Mucosa of rectum (tissue), 2 donors: ENCODE data around the gene SLC26A5.
"Not testable (repeated sequence)": the region's sequence is repeated elsewhere in the genome, so short reads cannot be mapped to it uniquely, and the experiment has no call there.

Source experiments
- H3K27ac ChIP-seq, 2 donors: one replicate each; pipeline ENCODE4 v1.7.0; 2013; ENCODE audit warnings: inconsistent platforms in 2 of 2, low read depth in 2 of 2, low read length in 2 of 2
- H3K27me3 ChIP-seq, 2 donors: one replicate each; pipeline ENCODE4 v1.7.0; 2013; ENCODE audit warnings: low read length in 2 of 2; ENCODE audit not compliant: control insufficient read depth in 2 of 2, insufficient read depth in 2 of 2
- H3K36me3 ChIP-seq, 2 donors: one replicate each; pipeline ENCODE4 v1.7.0; 2013; ENCODE audit warnings: low read length in 2 of 2; ENCODE audit not compliant: control insufficient read depth in 2 of 2, insufficient read depth in 2 of 2
- H3K4me1 ChIP-seq, 2 donors: one replicate each; pipeline ENCODE4 v1.7.0; 2013; ENCODE audit warnings: low read length in 2 of 2, mild to moderate bottlenecking in 1 of 2; ENCODE audit not compliant: control insufficient read depth in 2 of 2, insufficient read depth in 2 of 2
- H3K4me3 ChIP-seq, 2 donors: one replicate each; pipeline ENCODE4 v1.7.0; 2013; ENCODE audit warnings: low read length in 2 of 2
- H3K9ac ChIP-seq, 2 donors: one replicate each; pipeline ENCODE4 v1.7.0; 2013; ENCODE audit warnings: low read length in 2 of 2, low read depth in 1 of 2, mild to moderate bottlenecking in 1 of 2
- H3K9me3 ChIP-seq, 2 donors: one replicate each; pipeline ENCODE4 v1.7.0; 2013; ENCODE audit warnings: low read length in 2 of 2; ENCODE audit not compliant: control insufficient read depth in 2 of 2
- donor health status: healthy.
- donor health status: Normal muscosa, but diverticular disease.

The SLC26A5 gene

DNA sequence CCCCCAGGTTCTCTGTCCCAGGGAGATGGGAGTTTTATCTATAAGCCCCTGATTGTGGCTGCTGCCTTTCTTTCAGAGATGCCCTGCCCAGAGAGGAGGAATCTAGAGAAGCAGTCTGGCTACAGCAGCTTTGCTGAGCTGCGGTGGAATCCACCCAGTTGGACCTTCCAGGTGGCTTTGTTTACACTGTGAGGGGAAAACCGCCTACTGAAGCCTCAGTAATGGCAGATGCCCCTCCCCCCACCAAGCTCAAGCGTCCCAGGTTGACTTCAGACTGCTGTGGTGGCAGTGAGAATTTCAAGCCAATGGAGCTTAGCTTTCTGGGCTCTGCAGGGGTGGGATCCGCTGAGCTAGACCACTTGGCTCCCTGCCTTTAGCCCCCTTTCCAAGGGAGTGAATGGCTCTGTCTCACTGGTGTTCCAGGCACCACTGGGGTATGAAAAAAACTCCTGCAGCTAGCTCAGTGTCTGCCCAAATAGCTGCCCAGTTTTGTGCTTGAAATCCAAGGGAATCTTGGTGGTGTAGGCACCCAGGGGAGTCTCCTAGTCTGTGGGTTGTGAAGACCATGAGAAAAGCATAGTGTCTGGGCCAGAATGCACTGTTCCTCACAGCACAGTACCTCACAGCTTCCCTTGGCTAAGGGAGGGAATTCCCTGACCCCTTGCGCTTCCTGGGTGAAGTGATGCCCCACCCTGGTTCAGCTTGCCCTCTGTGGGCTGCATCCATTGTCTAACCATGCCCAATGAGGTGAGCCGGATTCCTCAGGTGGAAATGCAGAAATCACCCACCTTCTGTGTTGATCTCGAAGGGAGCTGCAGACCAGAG lies 40.0 kb downstream of the SLC26A5 start:
- not testable (repeated sequence) for H3K9ac ChIP-seq, H3K9me3 ChIP-seq, H3K27me3 ChIP-seq, H3K36me3 ChIP-seq, H3K27ac ChIP-seq, H3K4me3 ChIP-seq, H3K4me1 ChIP-seq

DNA sequence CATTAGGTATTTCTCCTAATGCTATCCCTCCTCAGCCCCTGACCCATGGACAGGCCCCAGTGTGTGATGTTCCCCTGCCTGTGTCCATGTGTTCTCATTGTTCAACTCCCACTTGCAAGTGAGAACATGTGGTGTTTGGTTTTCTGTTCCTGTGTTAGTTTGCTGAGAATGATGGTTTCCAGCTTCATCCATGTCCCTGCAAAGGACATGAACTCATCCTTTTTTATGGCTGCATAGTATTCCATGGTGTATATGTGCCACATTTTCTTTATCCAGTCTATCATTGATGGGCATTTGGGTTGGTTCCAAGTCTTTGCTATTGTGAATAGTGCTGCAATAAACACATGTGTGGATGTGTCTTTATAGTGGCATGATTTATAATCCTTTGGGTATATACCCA lies 46.3 kb downstream of the SLC26A5 start:
- H3K36me3 ChIP-seq, H3K27ac ChIP-seq, H3K4me3 ChIP-seq, H3K4me1 ChIP-seq, H3K9me3 ChIP-seq, H3K9ac ChIP-seq, H3K27me3 ChIP-seq: not testable (repeated sequence)

DNA sequence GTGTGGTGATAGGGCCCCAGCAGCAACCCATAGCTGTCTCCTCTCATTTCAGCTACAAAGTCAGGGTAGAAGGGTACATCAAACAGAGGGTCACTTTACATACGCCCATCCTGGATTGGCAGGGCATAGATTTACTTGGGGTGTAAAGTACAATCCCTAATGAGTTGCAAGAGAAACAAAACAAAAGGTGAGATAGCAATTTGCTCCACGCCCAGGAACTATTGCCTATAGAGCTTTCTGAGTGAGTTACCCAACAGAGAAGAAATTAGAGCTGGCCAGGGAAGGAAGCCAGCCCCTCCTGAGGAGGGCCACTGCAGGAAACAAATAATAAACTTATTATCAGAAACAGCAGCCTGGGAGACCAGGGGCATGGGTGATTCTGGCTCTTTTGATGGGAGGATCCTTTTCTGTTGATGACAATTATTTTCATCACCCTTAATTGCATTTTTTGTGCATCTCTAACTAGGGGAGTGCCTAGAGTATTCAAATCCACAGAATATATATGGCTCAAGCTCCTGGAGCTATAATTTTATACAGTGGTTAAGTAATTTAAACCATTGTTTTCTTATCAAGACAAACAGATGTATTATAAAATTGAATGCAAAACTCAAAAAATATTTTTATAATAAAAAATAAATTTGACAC lies 47.4 kb downstream of the SLC26A5 start:
- H3K4me1 ChIP-seq, result no peaks in the 10 kb centered on the region
- H3K36me3 ChIP-seq, result no peaks in the 10 kb centered on the region
- no peaks in the 10 kb centered on the region for H3K9me3 ChIP-seq
- no peak overlapping the region for H3K9ac ChIP-seq
- H3K27ac ChIP-seq, result no peak overlapping the region
- no peaks in the 10 kb centered on the region for H3K27me3 ChIP-seq
- H3K4me3 ChIP-seq, result no peak overlapping the region

DNA sequence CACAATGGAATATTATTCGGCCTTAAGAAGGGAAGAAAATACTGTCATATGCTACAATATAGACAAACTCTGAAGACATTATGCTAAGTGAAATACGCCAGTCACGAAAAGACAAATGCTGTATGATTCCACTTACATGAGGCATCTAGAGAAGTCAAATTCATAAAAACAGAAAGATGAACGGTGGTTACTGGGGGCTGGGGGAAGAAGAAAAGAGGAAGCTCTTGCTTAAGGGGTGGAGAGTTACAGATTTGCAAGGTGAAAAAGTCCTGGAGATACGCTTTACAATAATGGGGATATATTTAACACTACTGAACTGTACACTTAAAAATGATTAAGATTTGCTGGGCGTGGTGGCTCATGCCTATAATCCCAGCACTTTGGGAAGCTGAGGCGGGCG lies 49.5 kb downstream of the SLC26A5 start:
- Histone ChIP-seq H3K4me1 (no peaks in the 10 kb centered on the region), H3K27me3 (no peaks in the 10 kb centered on the region), H3K9ac (no peak overlapping the region), H3K36me3 (no peaks in the 10 kb centered on the region), H3K9me3 (no peaks in the 10 kb centered on the region), H3K4me3 (no peak overlapping the region), H3K27ac (no peak overlapping the region)

DNA sequence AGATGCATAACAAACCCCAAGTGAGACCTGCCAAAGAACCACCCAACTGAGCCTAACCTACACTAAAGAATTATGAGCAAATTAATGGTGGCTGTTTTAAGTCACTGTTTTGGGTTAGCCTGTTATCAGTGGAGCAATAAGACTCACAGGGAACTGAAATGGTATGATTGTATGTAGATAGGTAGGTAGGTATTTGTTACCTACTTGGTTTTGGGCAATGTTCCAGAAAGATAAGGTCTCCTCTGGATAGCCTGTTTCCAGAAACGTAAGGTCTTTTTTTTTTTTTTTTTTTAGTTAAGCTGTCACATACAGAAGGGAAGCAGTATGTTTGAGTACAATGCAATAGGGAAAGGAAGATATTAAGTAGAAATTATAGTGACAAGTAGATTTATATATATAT lies 50.9 kb downstream of the SLC26A5 start:
- Histone ChIP-seq H3K27me3 (no peaks in the 10 kb centered on the region), H3K36me3 (no peaks in the 10 kb centered on the region), H3K9me3 (no peaks in the 10 kb centered on the region), H3K9ac (no peak overlapping the region), H3K27ac (no peak overlapping the region), H3K4me3 (no peak overlapping the region), H3K4me1 (no peaks in the 10 kb centered on the region)

DNA sequence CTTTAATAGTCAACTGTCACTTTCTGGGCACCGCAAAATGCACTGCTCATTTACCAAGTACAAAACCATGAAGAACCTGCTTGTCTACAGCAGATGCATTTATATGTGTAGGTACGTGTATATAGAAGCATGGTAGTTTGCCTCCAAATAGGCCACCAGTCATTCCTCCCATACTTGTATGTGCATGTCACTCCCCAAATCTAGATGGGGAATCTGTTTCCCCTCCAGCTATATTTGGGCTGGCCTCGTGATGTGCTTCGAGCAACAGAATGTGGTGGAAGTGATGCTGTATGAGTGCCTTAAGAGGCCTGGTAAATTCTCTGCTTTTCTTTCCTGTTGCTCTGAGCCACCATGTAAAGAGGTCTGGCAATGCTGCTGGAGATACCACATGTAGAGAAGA lies 51.4 kb downstream of the SLC26A5 start:
- no peak overlapping the region for H3K27ac ChIP-seq
- no peaks in the 10 kb centered on the region for H3K4me1 ChIP-seq
- H3K27me3 ChIP-seq, result no peaks in the 10 kb centered on the region
- no peak overlapping the region for H3K4me3 ChIP-seq
- H3K36me3 ChIP-seq, result no peaks in the 10 kb centered on the region
- no peaks in the 10 kb centered on the region for H3K9me3 ChIP-seq
- H3K9ac ChIP-seq, result no peak overlapping the region

DNA sequence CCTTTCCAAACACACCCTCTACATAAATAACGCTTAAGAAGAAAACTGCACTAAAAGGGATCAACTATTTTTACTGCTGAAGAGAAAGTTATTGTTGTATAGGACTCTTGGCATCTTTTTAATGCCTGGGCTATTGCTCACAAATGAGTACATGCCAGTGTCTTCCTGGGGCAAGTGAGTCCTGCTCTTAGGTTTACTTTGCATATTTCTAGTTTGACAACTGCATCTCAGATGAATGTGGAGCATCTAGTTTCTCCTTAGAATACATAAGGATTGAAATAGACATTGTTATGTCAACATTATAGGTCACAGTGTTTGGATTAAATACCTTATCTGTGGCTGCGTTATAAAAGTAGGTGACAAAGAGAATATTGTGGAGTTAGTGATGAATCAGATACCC lies 54.0 kb downstream of the SLC26A5 start:
- H3K9ac ChIP-seq, result no peak overlapping the region
- no peak overlapping the region for H3K4me3 ChIP-seq
- no peaks in the 10 kb centered on the region for H3K9me3 ChIP-seq
- H3K27ac ChIP-seq, result no peak overlapping the region
- H3K36me3 ChIP-seq, result no peaks in the 10 kb centered on the region
- H3K4me1 ChIP-seq, result no peaks in the 10 kb centered on the region
- H3K27me3 ChIP-seq, result no peaks in the 10 kb centered on the region

DNA sequence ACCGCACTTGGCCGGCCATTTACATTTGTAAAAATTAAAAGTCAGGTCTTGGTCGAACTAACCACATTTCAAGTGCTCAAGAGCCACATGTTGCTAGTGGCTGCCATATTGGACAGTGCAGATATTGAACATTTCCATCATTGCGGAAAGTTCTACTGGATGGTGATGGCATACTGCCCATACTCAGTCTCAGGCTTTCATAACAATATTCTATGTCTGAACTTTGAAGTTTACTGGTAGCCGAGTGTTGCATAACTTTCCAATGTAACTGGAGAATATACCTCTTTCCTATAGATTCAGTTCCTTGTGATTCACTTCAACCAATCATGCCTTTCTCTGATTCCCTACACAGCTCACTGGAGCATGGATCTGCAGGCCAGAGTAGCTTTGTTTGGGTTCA lies 54.9 kb downstream of the SLC26A5 start:
- no peaks in the 10 kb centered on the region for H3K9me3 ChIP-seq
- H3K36me3 ChIP-seq, result no peaks in the 10 kb centered on the region
- no peaks in the 10 kb centered on the region for H3K27me3 ChIP-seq
- no peak overlapping the region for H3K4me3 ChIP-seq
- H3K9ac ChIP-seq, result no peak overlapping the region
- H3K4me1 ChIP-seq, result no peaks in the 10 kb centered on the region
- H3K27ac ChIP-seq, result no peak overlapping the region

DNA sequence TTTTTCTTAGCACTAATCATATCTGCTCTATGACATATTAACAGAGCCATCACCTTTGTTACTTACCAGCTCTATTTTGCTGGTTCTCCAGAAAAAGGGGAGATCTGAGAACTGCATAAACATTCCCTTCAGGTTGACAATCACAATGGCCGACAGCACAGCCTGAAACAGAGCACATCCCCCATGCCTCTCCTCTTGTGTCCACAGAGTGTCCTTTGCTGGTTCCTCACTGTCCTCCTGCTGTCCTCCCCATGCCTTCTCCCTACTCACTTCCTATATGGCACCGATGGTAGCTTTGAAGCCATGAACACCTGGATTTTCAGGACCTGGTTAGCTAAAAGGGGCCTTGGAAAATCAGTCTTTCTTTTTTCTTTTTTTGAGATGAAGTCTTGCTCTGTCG lies 56.7 kb downstream of the SLC26A5 start:
- no peaks in the 10 kb centered on the region for H3K36me3 ChIP-seq
- H3K9ac ChIP-seq, result no peak overlapping the region
- H3K9me3 ChIP-seq, result no peaks in the 10 kb centered on the region
- no peaks in the 10 kb centered on the region for H3K27me3 ChIP-seq
- H3K27ac ChIP-seq, result no peak overlapping the region
- no peaks in the 10 kb centered on the region for H3K4me1 ChIP-seq
- H3K4me3 ChIP-seq, result no peak overlapping the region

DNA sequence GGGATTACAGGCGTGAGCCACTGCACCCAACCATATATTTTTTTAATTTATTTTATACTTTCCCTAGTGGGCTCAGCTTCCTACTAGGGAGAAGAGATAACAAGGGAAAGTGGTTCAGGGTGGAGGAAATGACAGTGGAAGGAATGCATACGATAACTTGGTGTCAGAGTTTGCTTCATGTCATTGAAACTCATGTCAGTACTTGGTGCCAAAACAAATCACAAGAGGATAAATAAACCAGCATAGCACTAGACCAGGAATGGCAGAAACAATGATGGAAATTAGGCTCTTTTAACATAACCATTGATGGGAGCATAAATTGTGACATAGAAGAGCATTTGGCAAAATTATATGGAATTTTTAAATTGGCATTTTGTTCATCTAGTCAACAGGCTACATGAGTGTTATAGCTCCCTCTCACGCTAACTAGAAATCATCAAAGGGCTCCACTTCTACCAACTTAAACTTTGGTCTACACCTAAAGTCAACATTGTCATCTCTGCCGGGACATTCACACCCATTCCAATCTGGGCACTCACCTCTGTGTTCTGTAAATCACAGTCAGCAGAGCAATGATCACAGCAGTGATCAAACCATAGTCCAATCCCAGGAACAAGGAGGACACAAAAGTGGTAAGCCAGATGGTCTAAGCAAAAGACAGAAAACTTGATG lies 57.4 kb downstream of the SLC26A5 start:
- H3K27ac ChIP-seq, result no peak overlapping the region
- no peaks in the 10 kb centered on the region for H3K9me3 ChIP-seq
- H3K4me3 ChIP-seq, result no peak overlapping the region
- no peak overlapping the region for H3K9ac ChIP-seq
- H3K36me3 ChIP-seq, result no peaks in the 10 kb centered on the region
- H3K4me1 ChIP-seq, result no peaks in the 10 kb centered on the region
- H3K27me3 ChIP-seq, result no peaks in the 10 kb centered on the region
